Upper lobe of right lung (tissue), 1 donor: Measurements from ENCODE around the gene LCA5L. TPM values are rescaled to one million over a fixed set of nuclear protein-coding genes. Genes with fewer than 3 reads are reported as not detected.

Source experiments
- ATAC-seq: fragments of 200-7000 bp; cut with Tn5 transposase; one replicate; pipeline ENCODE4 v1.9.1; 2020; ENCODE audit warnings: mild to moderate bottlenecking, moderate library complexity
- DNase-seq: peaks from one replicate; pipeline ENCODE4 v3.0.0-alpha.2; 2020
- H3K27ac ChIP-seq: fragments of 200-600 bp; one replicate; pipeline ENCODE4 v1.8.0; 2022
- H3K27me3 ChIP-seq: fragments of 200-600 bp; one replicate; pipeline ENCODE4 v1.8.0; 2022; ENCODE audit warnings: mild to moderate bottlenecking
- H3K36me3 ChIP-seq: fragments of 200-600 bp; one replicate; pipeline ENCODE4 v1.8.0; 2022
- H3K4me1 ChIP-seq: fragments of 200-600 bp; one replicate; pipeline ENCODE4 v1.8.0; 2022
- H3K4me3 ChIP-seq: fragments of 200-600 bp; one replicate; pipeline ENCODE4 v1.8.0; 2022; ENCODE audit warnings: mild to moderate bottlenecking
- H3K9me3 ChIP-seq: fragments of 200-600 bp; one replicate; pipeline ENCODE4 v1.8.0; 2022
- CTCF ChIP-seq: fragments of 200-600 bp; IDR thresholded peaks from one replicate; pipeline ENCODE4 v1.8.0; 2022; ENCODE audit warnings: antibody characterized with exemption
- intact Hi-C: fragments of 100-400 bp; cut with DNase I; formaldehyde crosslinking; loops from one replicate; pipeline ENCODE4 v1.11.0; 2022
- total RNA-seq: library from RNA; stranded (reverse); fragmentation: NEBNext Ultra II Directional; extraction: Animal tissue kit (Norgen Biotek cat#: 25700); gene quantifications from one replicate; pipeline ENCODE4 v1.2.1, GENCODE V29; 2021
- donor health status: DM: no; HTN: yes; CAD: no; lungs with severe emphysema.

LCA5L gene
- total RNA-seq, 1 donor from 2014 or later: 1.8 TPM

- no peak for TF ChIP-seq CTCF
- DNase-seq (no peak), ATAC-seq (no peak)
- H3K36me3 ChIP-seq: no peaks in the 10 kb centered on the region
- no peaks in the 10 kb centered on the region for H3K4me1 ChIP-seq
- intact Hi-C loops: no loop called here
- no peaks in the 10 kb centered on the region for H3K27me3 ChIP-seq
- no peak overlapping the region for H3K4me3 ChIP-seq
- no peaks in the 10 kb centered on the region for H3K9me3 ChIP-seq
- no peak overlapping the region for H3K27ac ChIP-seq
Observed at GRCh38 chr21:39468559-39468958, 23.0 kb upstream of the LCA5L start.

- TF ChIP-seq CTCF: no peak
- DNase-seq (no peak), ATAC-seq (no peak)
- no peaks in the 10 kb centered on the region for H3K36me3 ChIP-seq
- no peaks in the 10 kb centered on the region for H3K27me3 ChIP-seq
- intact Hi-C loops: no loop called here
- H3K27ac ChIP-seq: no peak overlapping the region
- H3K4me1 ChIP-seq: no peaks in the 10 kb centered on the region
- no peaks in the 10 kb centered on the region for H3K9me3 ChIP-seq
- H3K4me3 ChIP-seq: no peak overlapping the region
Observed at GRCh38 chr21:39467746-39468145, 22.2 kb upstream of the LCA5L start.

GRCh38 chr21:39466584-39466983, 21.0 kb upstream of the LCA5L start:
- no peak overlapping the region for H3K27ac ChIP-seq
- ATAC-seq: no peak
- DNase-seq: no peak
- no peaks in the 10 kb centered on the region for H3K36me3 ChIP-seq
- intact Hi-C loops: no loop called here
- H3K4me1 ChIP-seq: no peaks in the 10 kb centered on the region
- H3K27me3 ChIP-seq: no peaks in the 10 kb centered on the region
- no peak for TF ChIP-seq CTCF
- H3K4me3 ChIP-seq: no peak overlapping the region
- no peaks in the 10 kb centered on the region for H3K9me3 ChIP-seq

GRCh38 chr21:39463308-39463707, 17.7 kb upstream of the LCA5L start:
- H3K4me1 ChIP-seq: no peaks in the 10 kb centered on the region
- no peaks in the 10 kb centered on the region for H3K36me3 ChIP-seq
- H3K4me3 ChIP-seq: no peak overlapping the region
- intact Hi-C loops: no loop called here
- no peak for ATAC-seq
- no peaks in the 10 kb centered on the region for H3K27me3 ChIP-seq
- DNase-seq: no peak
- H3K9me3 ChIP-seq: no peaks in the 10 kb centered on the region
- TF ChIP-seq CTCF: no peak
- H3K27ac ChIP-seq: no peak overlapping the region

GRCh38 chr21:39461419-39461818, 15.8 kb upstream of the LCA5L start:
- no peak overlapping the region for H3K4me3 ChIP-seq
- intact Hi-C loops: no loop called here

More at GRCh38 chr21:39461419-39461818, 15.8 kb upstream of the LCA5L start:
- Histone ChIP-seq H3K27me3 (no peaks in the 10 kb centered on the region), H3K4me1 (no peaks in the 10 kb centered on the region), H3K9me3 (no peaks in the 10 kb centered on the region), H3K27ac (no peak overlapping the region), H3K36me3 (no peaks in the 10 kb centered on the region)
- ATAC-seq (no peak), DNase-seq (no peak)
- TF ChIP-seq CTCF: no peak
